DND-41 (cell line): ENCODE results near the gene POLR2M.

Experiments used
- ATAC-seq: fragments of 200-7000 bp; cut with Tn5 transposase; 3 replicates; pipeline ENCODE4 v1.9.1; 2021; ENCODE audit warnings: low read depth; ENCODE audit not compliant: insufficient read depth
- DNase-seq: peaks from one replicate; pipeline ENCODE4 v3.0.0-alpha.2; 2020
- H2AFZ ChIP-seq: 2 replicates; pipeline ENCODE4 v1.6.0; 2012; ENCODE audit warnings: low read depth, low read length
- H3K27ac ChIP-seq: 2 replicates; pipeline ENCODE4 v1.5.1; 2012; ENCODE audit warnings: low read length, inconsistent platforms
- H3K27me3 ChIP-seq: fragments of 200-600 bp; sonication (generic); 2 replicates; pipeline ENCODE4 v1.6.0; 2012; ENCODE audit warnings: low read length, mild to moderate bottlenecking, inconsistent platforms; ENCODE audit not compliant: insufficient read depth, poor library complexity
- H3K36me3 ChIP-seq: 2 replicates; pipeline ENCODE4 v1.5.1; 2012; ENCODE audit warnings: low read length, inconsistent platforms; ENCODE audit not compliant: insufficient read depth
- H3K4me1 ChIP-seq: 2 replicates; pipeline ENCODE4 v1.5.1; 2012; ENCODE audit warnings: mild to moderate bottlenecking, low read length; ENCODE audit not compliant: insufficient read depth
- H3K4me2 ChIP-seq: 2 replicates; pipeline ENCODE4 v1.6.0; 2012; ENCODE audit warnings: mild to moderate bottlenecking, moderate library complexity, low read length, inconsistent platforms; ENCODE audit not compliant: insufficient read depth
- H3K4me3 ChIP-seq, 2 experiments: fragments of 200-600 bp in 1 of 2; shearing (Covaris generic) in 1 of 2; 2 replicates each; pipeline ENCODE4 v1.5.1; 2012 to 2016; ENCODE audit warnings: inconsistent platforms in 2 of 2, low read length in 2 of 2, mild to moderate bottlenecking in 2 of 2, low read depth in 1 of 2, moderate library complexity in 1 of 2
- H3K79me2 ChIP-seq: 2 replicates; pipeline ENCODE4 v1.6.0; 2012; ENCODE audit warnings: low read length, inconsistent platforms; ENCODE audit not compliant: insufficient read depth
- H3K9ac ChIP-seq: 2 replicates; pipeline ENCODE4 v1.6.0; 2012; ENCODE audit warnings: low read depth, mild to moderate bottlenecking, inconsistent platforms, low read length, moderate library complexity
- H3K9me3 ChIP-seq: 2 replicates; pipeline ENCODE4 v1.5.1; 2012; ENCODE audit warnings: low read length, moderate library complexity, mild to moderate bottlenecking, inconsistent platforms; ENCODE audit not compliant: insufficient read depth, severe bottlenecking
- H4K20me1 ChIP-seq: 2 replicates; pipeline ENCODE4 v1.6.0; 2012; ENCODE audit warnings: low read length; ENCODE audit not compliant: insufficient read depth
- CTCF ChIP-seq: IDR thresholded peaks from 2 replicates; pipeline ENCODE4 v1.5.1; 2012; ENCODE audit warnings: borderline replicate concordance, low read length, moderate library complexity, mild to moderate bottlenecking; ENCODE audit not compliant: poor library complexity, severe bottlenecking; ENCODE audit errors: extremely low read depth
- EZH2 ChIP-seq: IDR thresholded peaks from 3 replicates; pipeline ENCODE4 v1.6.1; 2012; ENCODE audit warnings: borderline replicate concordance, low read depth, mild to moderate bottlenecking, moderate library complexity, low read length, inconsistent platforms; ENCODE audit not compliant: severe bottlenecking

The POLR2M gene

GRCh38 chr15:57730876-57731275 is 24.4 kb downstream of the POLR2M start:
- H3K9ac ChIP-seq = no peak overlapping the region
- H3K36me3 ChIP-seq = no peaks in the 10 kb centered on the region
- no peak overlapping the region for H2AFZ ChIP-seq
- H3K79me2 ChIP-seq = no peaks in the 10 kb centered on the region
- H3K27ac ChIP-seq = no peak overlapping the region
- no peak for ATAC-seq
- no peaks in the 10 kb centered on the region for H4K20me1 ChIP-seq
- no peaks in the 10 kb centered on the region for H3K4me1 ChIP-seq
- no peak overlapping the region for H3K4me3 ChIP-seq
- DNase-seq = no peak
- no peaks in the 10 kb centered on the region for H3K27me3 ChIP-seq
- TF ChIP-seq CTCF (no peak), EZH2 (no peak)
- no peak overlapping the region for H3K4me2 ChIP-seq
- no peaks in the 10 kb centered on the region for H3K9me3 ChIP-seq

- H3K36me3 ChIP-seq = no peaks in the 10 kb centered on the region
- no peak overlapping the region for H3K4me2 ChIP-seq
- H3K27ac ChIP-seq = no peak overlapping the region
- no peak for TF ChIP-seq EZH2
- TF ChIP-seq CTCF = no peak
- H3K9ac ChIP-seq = no peak overlapping the region
- no peaks in the 10 kb centered on the region for H4K20me1 ChIP-seq
- H3K4me3 ChIP-seq = no peak overlapping the region
- no peaks in the 10 kb centered on the region for H3K9me3 ChIP-seq
- no peak overlapping the region for H2AFZ ChIP-seq
- DNase-seq = no peak
- H3K4me1 ChIP-seq = no peaks in the 10 kb centered on the region
- no peaks in the 10 kb centered on the region for H3K79me2 ChIP-seq
- ATAC-seq = no peak
- no peaks in the 10 kb centered on the region for H3K27me3 ChIP-seq
These were observed 25.1 kb downstream of the POLR2M start for GRCh38 chr15:57731530-57732103.

- DNase-seq = peak; percentile 46
- Histone ChIP-seq H3K4me2 (no peak overlapping the region), H2AFZ (no peak overlapping the region), H3K27me3 (no peaks in the 10 kb centered on the region), H3K36me3 (no peaks in the 10 kb centered on the region), H4K20me1 (no peaks in the 10 kb centered on the region), H3K4me1 (no peaks in the 10 kb centered on the region), H3K4me3 (no peak overlapping the region), H3K9ac (no peak overlapping the region), H3K9me3 (no peaks in the 10 kb centered on the region), H3K79me2 (no peaks in the 10 kb centered on the region), H3K27ac (no peak overlapping the region)
- TF ChIP-seq CTCF (peak; percentile 83), EZH2 (no peak)
- 0 out of 3 replicates have a peak, but pooled peaks have one; percentile 48 for ATAC-seq
These were observed 26.2 kb downstream of the POLR2M start for GRCh38 chr15:57732526-57733331.
